Sigmoid colon (tissue), 7 donors: Measurements from ENCODE around the gene SPOPL. TPM values are rescaled to one million over a fixed set of nuclear protein-coding genes. Genes with fewer than 3 reads are reported as not detected.

Experiments used
- DNase-seq: peaks from one replicate; pipeline ENCODE4 v3.0.0-alpha.2; 2019
- H3K27ac ChIP-seq, 4 donors: fragments of 200-600 bp; sonication (generic); one replicate each; pipeline ENCODE4 v1.5.1; 2016 to 2019; ENCODE audit warnings: mild to moderate bottlenecking in 1 of 4
- H3K27me3 ChIP-seq, 3 donors: fragments of 200-600 bp; sonication (generic); one replicate each; pipeline ENCODE4 v1.5.1; 2019; ENCODE audit warnings: mild to moderate bottlenecking in 1 of 3
- H3K36me3 ChIP-seq, 4 donors: fragments of 200-600 bp; sonication (generic); one replicate each; pipeline ENCODE4 v1.5.1; 2016 to 2019
- H3K4me1 ChIP-seq, 4 donors: fragments of 200-600 bp; sonication (generic); one replicate each; pipeline ENCODE4 v1.5.1; 2017 to 2019
- H3K4me3 ChIP-seq, 4 donors: fragments of 200-600 bp; sonication (generic); one replicate each; pipeline ENCODE4 v1.5.1; 2017 to 2019; ENCODE audit warnings: mild to moderate bottlenecking in 2 of 4, moderate library complexity in 1 of 4
- H3K9me3 ChIP-seq, 4 donors: fragments of 200-600 bp in 3 of 4; sonication (generic) in 3 of 4; one replicate each; pipeline versions ENCODE4 v1.5.1 to v1.6.1; 2013 to 2019
- CTCF ChIP-seq, 4 experiments: fragments of 450-650 bp in 3 of 4; fragments of 200-600 bp in 1 of 4; IDR thresholded peaks; one replicate each; pipeline ENCODE4 v1.5.1; 2016 to 2019; ENCODE audit warnings: antibody characterized with exemption in 4 of 4, mild to moderate bottlenecking in 3 of 4, moderate library complexity in 2 of 4
- EP300 ChIP-seq, 4 donors: sonication (generic); formaldehyde crosslinking; IDR thresholded peaks; one replicate each; pipeline ENCODE4 v1.6.1; 2017; ENCODE audit warnings: antibody characterized with exemption in 4 of 4
- POLR2A ChIP-seq, 2 donors: fragments of 450-650 bp; IDR thresholded peaks; one replicate each; pipeline ENCODE4 v1.6.1; 2016; ENCODE audit warnings: antibody characterized with exemption in 2 of 2, mild to moderate bottlenecking in 2 of 2, moderate library complexity in 2 of 2
- POLR2AphosphoS5 ChIP-seq, 4 donors: sonication (generic); formaldehyde crosslinking; IDR thresholded peaks; one replicate each; pipeline ENCODE4 v1.6.1; 2017; ENCODE audit warnings: antibody characterized with exemption in 4 of 4
- WGBS, 2 donors: extraction: QIAGEN DNeasy Blood & Tissue Kit; methylation state at CpG; one replicate each; pipeline ENCODE4 v1.1.7; 2013; 5-methylcytosine and 5-hydroxymethylcytosine counted together
- intact Hi-C: fragments of 100-400 bp; cut with DNase I; formaldehyde crosslinking; loops from one replicate; pipeline ENCODE4 v1.15.1; 2023
- polyA plus RNA-seq, 3 donors: library from polyadenylated mRNA; stranded (reverse); fragments of 200-250 nt; gene quantifications; one replicate each; pipeline ENCODE4 v1.2.3, GENCODE V29; 2013
- total RNA-seq, 4 donors: library from RNA; depleted of rRNA; stranded (reverse); fragments of >200 nt; gene quantifications; one replicate each; pipeline ENCODE4 v1.1.0, GENCODE V29; 2016
- donor health status: healthy with polysubstance abuse.
- donor health status: Bipolar disorder and iron deficiency.
- donor health status: healthy.

SPOPL gene
- total and polyA plus RNA-seq, 7 donors, result 8.6 to 43.3 (median 29.1) TPM

GRCh38 chr2:138601458-138602165, 100.0 kb downstream of the SPOPL start:
- Histone ChIP-seq H3K4me1 (no peaks in the 10 kb centered on the region), H3K27me3 (no peaks in the 10 kb centered on the region), H3K4me3 (no peak overlapping the region), H3K9me3 (no peaks in the 10 kb centered on the region), H3K27ac (no peak overlapping the region), H3K36me3 (no peaks in the 10 kb centered on the region)
- intact Hi-C loops, result no loop called here
- DNase-seq, result no peak
- TF ChIP-seq POLR2AphosphoS5 (IDR thresholded peaks at IDR 0.05) (no peak), POLR2A (IDR thresholded peaks at IDR 0.05) (no peak), EP300 (IDR thresholded peaks at IDR 0.05) (no peak), CTCF (IDR thresholded peaks at IDR 0.05) (no peak)
- WGBS, 2 donors, result 89 to 90% methylated on average over 2 of the region's 2 CpGs

- H3K27ac ChIP-seq, result no peak overlapping the region
- H3K9me3 ChIP-seq, result no peaks in the 10 kb centered on the region
- no peaks in the 10 kb centered on the region for H3K36me3 ChIP-seq
- intact Hi-C loops, result no loop called here
- no peaks in the 10 kb centered on the region for H3K27me3 ChIP-seq
- 95 to 97% methylated on average over 1 of the region's 1 CpG for WGBS, 2 donors
- H3K4me3 ChIP-seq, result no peak overlapping the region
- DNase-seq, result no peak
- no peaks in the 10 kb centered on the region for H3K4me1 ChIP-seq
- no peak for TF ChIP-seq CTCF (IDR thresholded peaks at IDR 0.05)
- no peak for TF ChIP-seq EP300 (IDR thresholded peaks at IDR 0.05)
- TF ChIP-seq POLR2AphosphoS5 (IDR thresholded peaks at IDR 0.05), result no peak
- TF ChIP-seq POLR2A (IDR thresholded peaks at IDR 0.05), result no peak
These were observed 100.5 kb downstream of the SPOPL start for GRCh38 chr2:138602166-138602460.

GRCh38 chr2:138607746-138608145, 106.2 kb downstream of the SPOPL start:
- no peaks in the 10 kb centered on the region for H3K36me3 ChIP-seq
- 83 to 98% methylated on average over 2 of the region's 2 CpGs for WGBS, 2 donors
- no peak overlapping the region for H3K4me3 ChIP-seq
- DNase-seq, result no peak
- no peaks in the 10 kb centered on the region for H3K9me3 ChIP-seq
- no peak overlapping the region for H3K27ac ChIP-seq
- intact Hi-C loops, result no loop called here
- no peaks in the 10 kb centered on the region for H3K4me1 ChIP-seq
- no peaks in the 10 kb centered on the region for H3K27me3 ChIP-seq
- TF ChIP-seq POLR2A (IDR thresholded peaks at IDR 0.05) (no peak), CTCF (IDR thresholded peaks at IDR 0.05) (no peak), POLR2AphosphoS5 (IDR thresholded peaks at IDR 0.05) (no peak), EP300 (IDR thresholded peaks at IDR 0.05) (no peak)

GRCh38 chr2:138609446-138609845, 107.9 kb downstream of the SPOPL start:
- no peak for DNase-seq
- no peaks in the 10 kb centered on the region for H3K27me3 ChIP-seq
- no peak for TF ChIP-seq CTCF (IDR thresholded peaks at IDR 0.05)
- TF ChIP-seq POLR2A (IDR thresholded peaks at IDR 0.05), result no peak
- TF ChIP-seq POLR2AphosphoS5 (IDR thresholded peaks at IDR 0.05), result no peak
- no peak for TF ChIP-seq EP300 (IDR thresholded peaks at IDR 0.05)
- no peak overlapping the region for H3K27ac ChIP-seq
- no peaks in the 10 kb centered on the region for H3K4me1 ChIP-seq
- 83 to 94% methylated on average over 4 of the region's 4 CpGs for WGBS, 2 donors
- H3K36me3 ChIP-seq, result no peaks in the 10 kb centered on the region
- H3K9me3 ChIP-seq, result no peaks in the 10 kb centered on the region
- intact Hi-C loops, result no loop called here
- no peak overlapping the region for H3K4me3 ChIP-seq
